GM23248 (cell line): ENCODE measurements around the gene ZCRB1. TPM values are rescaled to one million over a fixed set of nuclear protein-coding genes. Genes with fewer than 3 reads are reported as not detected.

ENCODE experiments used
- DNase-seq: peaks from one replicate; pipeline ENCODE4 v3.0.0-alpha.2; 2015
- H2AFZ ChIP-seq: fragments of 200-600 bp; sonication (generic); 2 replicates; pipeline ENCODE4 v1.6.1; 2016; ENCODE audit warnings: antibody characterized with exemption
- H3F3A ChIP-seq: fragments of 200-600 bp; sonication (generic); 2 replicates; pipeline ENCODE4 v1.6.1; 2016; ENCODE audit warnings: mild to moderate bottlenecking, antibody characterized with exemption, mixed run types; ENCODE audit not compliant: insufficient read depth
- H3K27ac ChIP-seq: fragments of 200-600 bp; sonication (generic); 2 replicates; pipeline ENCODE4 v1.5.1; 2016; ENCODE audit warnings: mild to moderate bottlenecking
- H3K27me3 ChIP-seq: fragments of 200-600 bp; sonication (generic); replicated peaks from 2 replicates; pipeline ENCODE4 v1.6.1; 2016; ENCODE audit warnings: mild to moderate bottlenecking; ENCODE audit not compliant: insufficient read depth
- H3K36me3 ChIP-seq: fragments of 200-600 bp; sonication (generic); 2 replicates; pipeline ENCODE4 v1.6.1; 2016; ENCODE audit warnings: low read depth, mild to moderate bottlenecking
- H3K4me1 ChIP-seq: fragments of 200-600 bp; sonication (generic); 2 replicates; pipeline ENCODE4 v1.6.1; 2016; ENCODE audit warnings: mild to moderate bottlenecking; ENCODE audit not compliant: insufficient read depth
- H3K4me2 ChIP-seq: fragments of 200-600 bp; sonication (generic); one replicate; pipeline ENCODE4 v1.6.1; 2016; ENCODE audit warnings: mild to moderate bottlenecking; ENCODE audit not compliant: unreplicated experiment
- H3K4me3 ChIP-seq: fragments of 200-600 bp; sonication (generic); 2 replicates; pipeline ENCODE4 v1.5.1; 2016; ENCODE audit warnings: mild to moderate bottlenecking
- H3K79me2 ChIP-seq: fragments of 200-600 bp; sonication (generic); 2 replicates; pipeline ENCODE4 v1.6.1; 2016; ENCODE audit warnings: mild to moderate bottlenecking; ENCODE audit not compliant: insufficient read depth
- H3K9ac ChIP-seq: fragments of 200-600 bp; sonication (generic); 2 replicates; pipeline ENCODE4 v1.6.1; 2016; ENCODE audit warnings: mild to moderate bottlenecking
- H3K9me2 ChIP-seq: fragments of 200-600 bp; sonication (generic); 2 replicates; pipeline ENCODE4 v1.6.1; 2016; ENCODE audit warnings: mixed run types, mild to moderate bottlenecking, moderate library complexity; ENCODE audit not compliant: insufficient read depth
- H3K9me3 ChIP-seq: fragments of 200-600 bp; sonication (generic); one replicate; pipeline ENCODE4 v1.6.1; 2017; ENCODE audit warnings: low read depth
- H4K20me1 ChIP-seq: fragments of 200-600 bp; sonication (generic); 2 replicates; pipeline ENCODE4 v1.6.0; 2016; ENCODE audit not compliant: insufficient read depth
- EZH2 ChIP-seq: fragments of 200-600 bp; sonication (generic); IDR thresholded peaks from 2 replicates; pipeline ENCODE4 v1.6.1; 2018; ENCODE audit warnings: antibody characterized with exemption, mild to moderate bottlenecking; ENCODE audit not compliant: insufficient read depth, poor library complexity, severe bottlenecking
- EZH2phosphoT487 ChIP-seq: fragments of 200-600 bp; sonication (generic); IDR thresholded peaks from 2 replicates; pipeline ENCODE4 v1.6.1; 2018; ENCODE audit warnings: antibody characterized with exemption, moderate library complexity, mild to moderate bottlenecking, low read depth; ENCODE audit not compliant: insufficient read depth
- WGBS, 2 experiments: methylation state at CpG; one replicate each; pipeline ENCODE4 v1.1.6; 2015 to 2017; ENCODE audit warnings: low lambda C conversion rate in 2 of 2, low coverage in 1 of 2; ENCODE audit errors: missing lambda C conversion rate in 2 of 2; 5-methylcytosine and 5-hydroxymethylcytosine counted together
- in situ Hi-C: fragments of 300-500 bp; cut with MboI; formaldehyde crosslinking; loops from 2 replicates; pipeline ENCODE4 v1.15.0; 2020
- microRNA-seq: library from miRNA; unstranded; fragments of <30 nt; microRNA quantifications from one replicate; pipeline ENCODE4, GENCODE V29; 2016; ENCODE audit warnings: borderline number of aligned reads
- polyA plus RNA-seq: library from polyadenylated mRNA; unstranded; fragments of >200 nt; fragmentation: Nextera tagmentation; extraction: Ambion mirVana; gene quantifications from 2 replicates; pipeline ENCODE4 v1.2.1, GENCODE V29; 2016
- small RNA-seq: library from RNA; depleted of rRNA; stranded (forward); fragments of <200 nt; gene quantifications from one replicate; pipeline ENCODE3, GENCODE V24; 2014; ENCODE audit warnings: low read depth, low replicate concordance
- total RNA-seq: library from RNA; depleted of rRNA; stranded (reverse); fragments of >200 nt; shearing (Covaris generic); gene quantifications from 2 replicates; pipeline ENCODE4 v1.2.3, GENCODE V29; 2014; rRNA removed

ZCRB1 gene
- total and polyA plus RNA-seq, 2 experiments from 2014 or later, result 26.8 to 128 TPM

- Histone ChIP-seq H3K4me3 (no peak overlapping the region), H3K4me2 (no peak overlapping the region), H3F3A (no peaks in the 10 kb centered on the region), H3K9me2 (no peaks in the 10 kb centered on the region), H3K4me1 (no peaks in the 10 kb centered on the region), H2AFZ (no peak overlapping the region), H3K27ac (no peak overlapping the region), H3K27me3 (no peaks in the 10 kb centered on the region), H4K20me1 (no peaks in the 10 kb centered on the region), H3K9me3 (no peaks in the 10 kb centered on the region), H3K36me3 (no peaks in the 10 kb centered on the region), H3K9ac (no peak overlapping the region), H3K79me2 (no peaks in the 10 kb centered on the region)
- DNase-seq, result no peak
- in situ Hi-C loops, result no loop called here
- WGBS, 2 experiments, result 65 to 67% methylated on average over 14 to 15 of the region's 15 CpGs
- TF ChIP-seq EZH2phosphoT487 (no peak), EZH2 (no peak)
These were observed 58.3 kb downstream of the ZCRB1 start for GRCh38 chr12:42267413-42268190.

- Histone ChIP-seq H3K36me3 (no peaks in the 10 kb centered on the region), H3K9ac (no peak overlapping the region), H3K9me2 (no peaks in the 10 kb centered on the region), H3K4me2 (no peak overlapping the region), H4K20me1 (no peaks in the 10 kb centered on the region), H2AFZ (no peak overlapping the region), H3K27ac (no peak overlapping the region), H3K79me2 (no peaks in the 10 kb centered on the region), H3F3A (no peaks in the 10 kb centered on the region), H3K27me3 (no peaks in the 10 kb centered on the region), H3K9me3 (no peaks in the 10 kb centered on the region), H3K4me3 (no peak overlapping the region), H3K4me1 (no peaks in the 10 kb centered on the region)
- TF ChIP-seq EZH2phosphoT487, result no peak
- TF ChIP-seq EZH2, result no peak
- in situ Hi-C loops, result no loop called here
- DNase-seq, result no peak
- 82 to 86% methylated on average over 17 of the region's 17 CpGs for WGBS, 2 experiments
These were observed 59.2 kb downstream of the ZCRB1 start for GRCh38 chr12:42266579-42267230.

GRCh38 chr12:42262271-42262670 is 63.6 kb downstream of the ZCRB1 start:
- Histone ChIP-seq H4K20me1 (no peaks in the 10 kb centered on the region), H3K9me2 (no peaks in the 10 kb centered on the region), H3K4me1 (no peaks in the 10 kb centered on the region), H3K79me2 (no peaks in the 10 kb centered on the region), H2AFZ (no peak overlapping the region), H3K9ac (no peak overlapping the region), H3K36me3 (no peaks in the 10 kb centered on the region), H3F3A (no peaks in the 10 kb centered on the region), H3K27me3 (no peaks in the 10 kb centered on the region), H3K4me2 (no peak overlapping the region), H3K4me3 (no peak overlapping the region), H3K9me3 (no peaks in the 10 kb centered on the region), H3K27ac (no peak overlapping the region)
- DNase-seq, result no peak
- in situ Hi-C loops, result no loop called here
- WGBS, 2 experiments, result 82 to 90% methylated on average over 2 of the region's 2 CpGs
- no peak for TF ChIP-seq EZH2
- no peak for TF ChIP-seq EZH2phosphoT487

Small RNAs within 50 kb of the gene (microRNA-seq; reads per million reads assigned to microRNA genes)
- not detected for gene MIR7851

Small RNAs within 50 kb of the gene (small RNA-seq; reads per million reads assigned to genes)
- gene MIR7851, result not detected
- not detected for gene RF00090

Other genes starting within 250 kb of the ZCRB1 start
- gene GXYLT1, start 181.2 kb downstream of the ZCRB1 start, total RNA-seq, result 14.6 and 16.6 TPM in 2 replicates
- 13.7 and 14.8 TPM in 2 replicates for gene GXYLT1, start 181.2 kb downstream of the ZCRB1 start, polyA plus RNA-seq
- gene YAF2, start 87.8 kb downstream of the ZCRB1 start, total RNA-seq, result 17.0 and 28.1 TPM in 2 replicates
- gene YAF2, start 87.8 kb downstream of the ZCRB1 start, polyA plus RNA-seq, result 21.0 and 26.5 TPM in 2 replicates
- gene PPHLN1, start 73 bp upstream of the ZCRB1 start, total RNA-seq, result 55.3 and 77.3 TPM in 2 replicates
- 70.5 and 72.0 TPM in 2 replicates for gene PPHLN1, start 73 bp upstream of the ZCRB1 start, polyA plus RNA-seq